K562 (cell line): Measurements from ENCODE around the gene POLR1B. TPM values are rescaled to one million over a fixed set of nuclear protein-coding genes. Genes with fewer than 3 reads are reported as not detected.

Experiments
- DIDO1 ChIP-seq: fragments of 450-650 bp; IDR thresholded peaks from 2 replicates; pipeline ENCODE4 v1.6.1; 2016; ENCODE audit warnings: low read depth, missing biosample characterization, missing genetic modification characterization
- FOXK2 ChIP-seq, 2 experiments: fragments of 450-650 bp; IDR thresholded peaks in 1 of 2; conservative IDR thresholded peaks in 1 of 2; 2 replicates each; pipeline ENCODE4 v1.6.1; 2016; ENCODE audit warnings: low read depth in 2 of 2, mild to moderate bottlenecking in 1 of 2
- HOMEZ ChIP-seq: fragments of 250-450 bp; sonication (Bioruptor Pico); IDR thresholded peaks from 2 replicates; pipeline ENCODE4 v1.4.0; 2020; ENCODE audit warnings: mild to moderate bottlenecking, moderate library complexity
- IRF2 ChIP-seq: sonication (generic); formaldehyde crosslinking; IDR thresholded peaks from 2 replicates; pipeline ENCODE4 v1.8.1; 2022; ENCODE audit warnings: mild to moderate bottlenecking, missing genetic modification reagents
- KLF1 ChIP-seq: fragments of 450-650 bp; IDR thresholded peaks from 2 replicates; pipeline ENCODE4 v1.6.1; 2016; ENCODE audit warnings: missing genetic modification characterization, missing compliant biosample characterization
- LCOR ChIP-seq: sonication (generic); formaldehyde crosslinking; IDR thresholded peaks from 2 replicates; pipeline ENCODE4 v1.8.0; 2022; ENCODE audit warnings: mild to moderate bottlenecking, missing genetic modification reagents
- PHTF2 ChIP-seq: fragments of 250-450 bp; sonication (Bioruptor Pico); IDR thresholded peaks from 2 replicates; pipeline ENCODE4 v1.5.0; 2021; ENCODE audit warnings: mild to moderate bottlenecking
- POLR2AphosphoS5 ChIP-seq: IDR thresholded peaks from 2 replicates; pipeline ENCODE4 v1.6.1; 2011; ENCODE audit warnings: mild to moderate bottlenecking, low read depth, low read length, moderate library complexity; ENCODE audit not compliant: control insufficient read depth, insufficient read depth
- ZBTB12 ChIP-seq: fragments of 250-450 bp; sonication (Bioruptor Pico); IDR thresholded peaks from 2 replicates; pipeline ENCODE4 v1.4.0; 2020
- ZNF785 ChIP-seq: fragments of 250-450 bp; sonication (Bioruptor Pico); IDR thresholded peaks from 2 replicates; pipeline ENCODE4 v1.4.0; 2020; ENCODE audit warnings: mild to moderate bottlenecking
- polyA plus RNA-seq, 8 experiments: library from polyadenylated mRNA; depleted of rRNA in 4 of 8; stranded (reverse) in 5 of 8; unstranded in 3 of 8; fragments of >200 nt; fragmentation: Nextera tagmentation in 2 of 8; fragmentation: Illumina TruSeq in 1 of 8; extraction: Ambion mirVana in 2 of 8; extraction: Trizol in 1 of 8; gene quantifications; 2 replicates each; pipeline versions ENCODE4 v1.2.1 to v1.2.3, GENCODE V29; 2011 to 2014; ENCODE audit warnings: inconsistent platforms in 1 of 8, missing spikeins in 1 of 8
- total RNA-seq, 7 experiments: library from RNA; depleted of rRNA in 6 of 7; stranded (reverse); fragments of >200 nt in 6 of 7; fragmentation: Illumina TruSeq in 2 of 7; extraction: Trizol in 2 of 7; gene quantifications; 2 replicates each; pipeline versions ENCODE4 v1.2.1 to v1.2.3, GENCODE V29; 2011 to 2021; ENCODE audit warnings: low replicate concordance in 1 of 7

The POLR1B gene
- total and polyA plus RNA-seq, 9 of the 15 experiments (the other 6 are each of a cell fraction or from before 2014, with no cell fraction given): 19.8 to 55.1 (median 40.2) TPM

- TF ChIP-seq FOXK2 (conservative IDR thresholded peaks at IDR 0.05 in 1 of 2, IDR thresholded peaks at IDR 0.05 in 1 of 2; ENCODE audit: low read depth in 2 of 2): peak; percentile 65 to 76
- peak; percentile 45; the same call in 1 of the 2 replicates for TF ChIP-seq ZBTB12 (CRISPR knock-in tag)
- TF ChIP-seq LCOR: 0 out of 2 replicates have a peak, but pooled peaks have one; percentile 10
- TF ChIP-seq KLF1: peak; percentile 64; the same call in 1 of the 2 replicates
- no peak for TF ChIP-seq HOMEZ (CRISPR knock-in tag)
- peak; percentile 84 for TF ChIP-seq POLR2AphosphoS5
- TF ChIP-seq DIDO1 (tag): no peak; the same call in 1 of the 2 replicates
- TF ChIP-seq IRF2 (CRISPR knock-in tag): no peak
- TF ChIP-seq ZNF785 (CRISPR knock-in tag): no peak
- no peak for TF ChIP-seq PHTF2 (CRISPR knock-in tag)
Observed at GRCh38 chr2:112584134-112584890, 42.0 kb downstream of the POLR1B start, which contains the start of gene CHCHD5 (continued).
